ENCODE data around the gene ABCD1.

The ABCD1 gene

GRCh38 chrX:153763989-153764755 lies 39.5 kb downstream of the ABCD1 start, which contains the start of gene PLXNB3:
Gene PLXNB3 (plus strand): TSS chrX:153764249. CDS start chrX:153765536, 1,287 bp downstream.
- DNase-seq, result peak; percentile 55

- no peak for DNase-seq
These were observed 40.1 kb downstream of the ABCD1 start for GRCh38 chrX:153764786-153765137.

GRCh38 chrX:153765138-153766079 lies 40.8 kb downstream of the ABCD1 start:
- DNase-seq, result no peak

- DNase-seq, result no peak
These were observed 41.6 kb downstream of the ABCD1 start for GRCh38 chrX:153766098-153766817.

GRCh38 chrX:153766871-153767673 lies 42.4 kb downstream of the ABCD1 start:
- no peak for DNase-seq

- DNase-seq, result no peak
These were observed 43.0 kb downstream of the ABCD1 start for GRCh38 chrX:153767674-153768055.

GRCh38 chrX:153768311-153769157 lies 43.9 kb downstream of the ABCD1 start:
- DNase-seq, result no peak

GRCh38 chrX:153769158-153769864 lies 44.7 kb downstream of the ABCD1 start:
- DNase-seq, result no peak

- DNase-seq, result no peak
These were observed 45.4 kb downstream of the ABCD1 start for GRCh38 chrX:153769865-153770600.

- no peak for DNase-seq
These were observed 46.2 kb downstream of the ABCD1 start for GRCh38 chrX:153770601-153771414.

- no peak for DNase-seq
These were observed 47.0 kb downstream of the ABCD1 start for GRCh38 chrX:153771415-153772315.

GRCh38 chrX:153772316-153773217 lies 47.9 kb downstream of the ABCD1 start:
- DNase-seq, result no peak

- no peak for DNase-seq
These were observed 48.6 kb downstream of the ABCD1 start for GRCh38 chrX:153773218-153773611.

GRCh38 chrX:153773741-153774575 lies 49.3 kb downstream of the ABCD1 start:
- no peak for DNase-seq

- no peak for DNase-seq
These were observed 50.1 kb downstream of the ABCD1 start for GRCh38 chrX:153774576-153775292.
